ENCODE results near the gene H1-8. TPM values are rescaled to one million over a fixed set of nuclear protein-coding genes. Genes with fewer than 3 reads are reported as not detected.
A peak's percentile ranks its signal among the peaks of the same experiment; 100 is the strongest.

H1-8 gene
- total and polyA plus RNA-seq, 7 donors = not detected

DNA sequence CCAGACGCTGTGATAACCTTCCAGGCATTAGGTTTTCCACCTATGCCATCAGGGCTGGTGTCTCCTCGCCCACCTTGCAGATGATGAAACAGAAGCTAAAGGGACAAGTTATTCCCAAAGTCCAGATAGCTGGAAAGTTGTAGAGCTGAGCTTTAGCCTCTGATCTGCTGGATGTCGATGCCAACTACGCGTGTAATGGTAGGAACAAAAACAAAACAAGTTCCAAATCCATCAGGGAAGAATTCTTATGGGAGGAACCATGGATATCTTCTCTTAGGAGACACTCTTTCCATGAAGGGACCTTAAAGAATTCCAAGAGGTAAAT, 42.7 kb upstream of the H1-8 start:
- WGBS, 3 donors = 85 to 91% (median 87%) methylated on average over 5 of the region's 5 CpGs
- H3K9me3 ChIP-seq = no peaks in the 10 kb centered on the region
- intact Hi-C loops (cut with DNase I) = no loop called here
- no peaks in the 10 kb centered on the region for H3K27me3 ChIP-seq (ENCODE audit: insufficient read depth in 3 of 3, low read length in 2 of 3)
- H3K27ac ChIP-seq = peak overlapping the region; percentile 36
- TF ChIP-seq, protein P1, sequence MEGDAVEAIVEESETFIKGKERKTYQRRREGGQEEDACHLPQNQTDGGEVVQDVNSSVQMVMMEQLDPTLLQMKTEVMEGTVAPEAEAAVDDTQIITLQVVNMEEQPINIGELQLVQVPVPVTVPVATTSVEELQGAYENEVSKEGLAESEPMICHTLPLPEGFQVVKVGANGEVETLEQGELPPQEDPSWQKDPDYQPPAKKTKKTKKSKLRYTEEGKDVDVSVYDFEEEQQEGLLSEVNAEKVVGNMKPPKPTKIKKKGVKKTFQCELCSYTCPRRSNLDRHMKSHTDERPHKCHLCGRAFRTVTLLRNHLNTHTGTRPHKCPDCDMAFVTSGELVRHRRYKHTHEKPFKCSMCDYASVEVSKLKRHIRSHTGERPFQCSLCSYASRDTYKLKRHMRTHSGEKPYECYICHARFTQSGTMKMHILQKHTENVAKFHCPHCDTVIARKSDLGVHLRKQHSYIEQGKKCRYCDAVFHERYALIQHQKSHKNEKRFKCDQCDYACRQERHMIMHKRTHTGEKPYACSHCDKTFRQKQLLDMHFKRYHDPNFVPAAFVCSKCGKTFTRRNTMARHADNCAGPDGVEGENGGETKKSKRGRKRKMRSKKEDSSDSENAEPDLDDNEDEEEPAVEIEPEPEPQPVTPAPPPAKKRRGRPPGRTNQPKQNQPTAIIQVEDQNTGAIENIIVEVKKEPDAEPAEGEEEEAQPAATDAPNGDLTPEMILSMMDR (IDR thresholded peaks at IDR 0.05) = no peak
- peaks cover 23% of the 10 kb centered on the region for H3K4me1 ChIP-seq
- H3K36me3 ChIP-seq (ENCODE audit: insufficient read depth in 1 of 2, low read depth in 1 of 2) = no peaks in the 10 kb centered on the region
- H3K4me3 ChIP-seq = no peak overlapping the region
- ATAC-seq = no peak
- DNase-seq = no peak

- 37 to 64% (median 44%) methylated on average over 5 of the region's 5 CpGs for WGBS, 3 donors
- H3K27me3 ChIP-seq (ENCODE audit: insufficient read depth in 3 of 3, low read length in 2 of 3) = no peaks in the 10 kb centered on the region
- H3K9me3 ChIP-seq = no peaks in the 10 kb centered on the region
- intact Hi-C loops (cut with DNase I) = no loop called here
- H3K36me3 ChIP-seq (ENCODE audit: insufficient read depth in 1 of 2, low read depth in 1 of 2) = no peaks in the 10 kb centered on the region
- H3K4me1 ChIP-seq = peaks cover 34% of the 10 kb centered on the region
- no peak overlapping the region for H3K27ac ChIP-seq
- DNase-seq (no peak), ATAC-seq (no peak)
- no peak overlapping the region for H3K4me3 ChIP-seq
- TF ChIP-seq, protein P1 (IDR thresholded peaks at IDR 0.05) = no peak
Observed at GRCh38 chr3:129501630-129502029, 41.3 kb upstream of the H1-8 start.

- Histone ChIP-seq H3K36me3 (ENCODE audit: insufficient read depth in 1 of 2, low read depth in 1 of 2) (no peaks in the 10 kb centered on the region), H3K27me3 (ENCODE audit: insufficient read depth in 3 of 3, low read length in 2 of 3) (no peaks in the 10 kb centered on the region), H3K9me3 (no peaks in the 10 kb centered on the region), H3K4me3 (no peak overlapping the region), H3K27ac (peak overlapping the region; percentile 33), H3K4me1 (peaks cover 38% of the 10 kb centered on the region)
- WGBS, 3 donors = 71 to 79% (median 73%) methylated on average over 18 of the region's 18 CpGs
- ATAC-seq = peak; percentile 30 to 80 (median 59)
- intact Hi-C loops (cut with DNase I) = no loop called here
- TF ChIP-seq, protein P1 (IDR thresholded peaks at IDR 0.05) = no peak
- DNase-seq = no peak
Observed at GRCh38 chr3:129502641-129503408, 40.1 kb upstream of the H1-8 start.

DNA sequence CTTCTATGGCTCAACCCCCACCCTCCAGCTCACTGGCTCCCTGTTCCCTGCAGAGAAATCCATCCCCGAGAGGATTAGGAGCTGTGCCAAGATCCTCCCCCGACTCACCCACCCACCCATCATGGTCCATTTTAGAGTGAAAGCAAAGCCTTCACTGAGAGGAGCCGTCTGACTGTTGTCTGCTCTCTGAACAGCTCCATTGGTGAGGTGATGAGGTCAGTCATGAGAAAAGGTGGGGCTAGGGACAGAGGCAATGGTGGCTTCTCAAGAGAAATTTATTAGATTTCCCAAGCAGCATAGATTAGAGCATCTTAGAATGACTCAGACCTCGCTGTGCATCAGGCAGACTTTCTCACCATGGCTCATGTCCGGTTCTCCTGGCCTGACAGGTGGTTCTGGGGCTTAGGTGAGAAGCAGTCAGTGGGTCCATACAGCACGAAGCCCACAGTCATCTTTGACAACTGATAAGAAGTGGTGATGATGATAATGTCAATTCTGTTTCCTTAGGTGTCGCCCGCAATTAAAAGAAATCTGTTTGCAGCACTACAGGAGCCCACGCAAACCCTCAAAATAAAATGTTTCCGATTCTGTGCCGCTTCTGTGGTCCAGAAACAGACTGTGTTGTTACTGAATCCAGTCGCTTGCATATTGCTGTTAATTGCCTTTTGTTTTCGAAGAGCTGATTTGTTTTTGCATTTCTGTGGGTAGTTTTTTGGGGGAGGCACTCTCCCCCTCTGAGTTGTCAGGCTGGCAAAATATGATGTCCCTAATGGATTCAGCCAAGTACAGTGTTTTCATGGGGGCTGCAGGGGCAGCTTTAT, 39.3 kb upstream of the H1-8 start:
- WGBS, 3 donors = 81 to 83% (median 83%) methylated on average over 13 of the region's 13 CpGs
- Histone ChIP-seq H3K36me3 (ENCODE audit: insufficient read depth in 1 of 2, low read depth in 1 of 2) (no peaks in the 10 kb centered on the region), H3K9me3 (no peaks in the 10 kb centered on the region), H3K27ac (peak overlapping the region; percentile 33), H3K27me3 (ENCODE audit: insufficient read depth in 3 of 3, low read length in 2 of 3) (no peaks in the 10 kb centered on the region), H3K4me3 (no peak overlapping the region), H3K4me1 (peaks cover 38% of the 10 kb centered on the region)
- TF ChIP-seq, protein P1 (IDR thresholded peaks at IDR 0.05) = no peak
- no peak for DNase-seq
- intact Hi-C loops (cut with DNase I) = no loop called here
- peak in 3 of 4 donors; percentile 16 to 30 (median 16) for ATAC-seq

Measured in psoas muscle (tissue), 8 donors.